NCI-H524 treated with DMSO at 0.1 percent for 48 hours (cell line): Measurements from ENCODE around the gene FAM110A.
A peak's percentile ranks its signal among the peaks of the same experiment; 100 is the strongest.
"Not testable (repeated sequence)": the region's sequence is repeated elsewhere in the genome, so short reads cannot be mapped to it uniquely, and the experiment has no call there.

ENCODE experiments used
- DNase-seq: peaks from one replicate; lab custom pipeline; 2025; lab: John Stamatoyannopoulos, UW

Gene FAM110A

DNA sequence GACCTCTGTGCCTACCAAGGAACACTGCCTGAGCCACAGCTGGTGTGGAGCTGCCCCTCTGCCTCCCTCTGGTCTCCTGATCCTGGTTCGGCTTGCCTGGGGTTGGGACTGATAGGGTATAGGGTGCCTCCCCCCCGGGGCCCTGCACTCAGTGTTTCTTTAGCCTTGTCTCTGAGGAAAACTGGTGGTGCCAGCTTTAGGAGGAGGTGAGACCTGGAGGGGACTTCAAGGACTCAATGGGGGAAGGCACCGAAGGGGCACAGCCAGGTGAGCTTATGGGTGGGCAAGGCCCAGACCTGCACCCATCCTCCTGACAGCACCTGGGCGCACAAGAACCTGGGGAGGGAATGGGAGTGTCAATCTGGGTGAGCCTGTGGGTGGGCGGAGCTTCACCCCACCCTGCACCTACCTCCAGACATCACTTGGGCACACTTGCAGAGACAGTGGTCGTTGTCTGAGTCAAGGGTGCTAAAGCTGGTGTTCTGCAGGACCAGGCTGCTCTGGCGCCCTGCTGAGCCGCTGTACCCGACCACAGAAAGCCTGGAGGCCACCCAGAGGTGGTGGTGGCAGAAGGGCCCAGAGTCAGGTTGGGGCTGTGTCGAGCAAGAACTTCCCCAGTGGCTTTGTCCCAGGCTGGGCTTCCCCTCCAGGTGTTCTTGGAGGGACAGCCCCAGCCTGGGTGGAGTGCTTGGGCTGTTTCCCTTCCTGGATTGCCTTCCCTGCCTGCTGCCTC lies 40.5 kb downstream of the FAM110A start:
- DNase-seq = no peak

DNA sequence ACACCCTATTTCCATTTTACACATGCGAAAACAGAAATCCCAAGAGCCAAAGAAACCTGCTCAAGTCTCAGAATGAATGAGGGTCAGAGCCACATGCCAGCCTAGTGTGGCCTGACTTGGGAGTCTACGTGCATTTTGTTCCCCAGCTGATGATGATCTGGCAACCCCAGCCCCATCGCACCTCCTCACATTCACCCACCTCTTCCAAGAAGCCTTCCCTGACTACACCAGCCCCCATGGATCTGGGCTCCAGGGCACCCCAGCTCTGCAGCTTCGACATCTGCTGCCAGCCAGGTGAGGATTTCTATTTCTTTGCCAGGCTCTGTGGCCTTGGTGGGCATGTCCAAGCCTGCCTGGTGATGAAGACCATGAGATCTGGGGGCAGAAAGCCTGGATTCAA lies 41.6 kb downstream of the FAM110A start:
- DNase-seq = no peak

DNA sequence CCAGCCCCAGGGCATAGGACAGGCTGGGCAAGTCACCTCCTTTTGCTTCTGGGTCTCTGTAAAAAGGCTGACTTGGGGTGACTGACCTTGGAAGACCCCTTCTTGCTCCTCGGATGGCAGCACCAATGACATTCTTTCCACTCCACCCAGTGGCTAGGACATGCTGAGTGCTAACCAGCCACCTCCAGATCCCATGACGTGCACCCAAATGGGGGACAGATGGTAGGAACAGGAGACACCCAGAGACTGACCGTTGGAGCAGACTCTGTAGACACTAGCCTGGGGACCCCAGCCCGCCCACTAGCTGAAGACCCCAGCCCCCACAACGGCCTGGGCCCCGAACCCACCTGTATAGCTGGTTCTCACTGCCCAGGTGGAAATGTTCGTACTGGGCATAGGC lies 44.3 kb downstream of the FAM110A start:
- DNase-seq = no peak

DNA sequence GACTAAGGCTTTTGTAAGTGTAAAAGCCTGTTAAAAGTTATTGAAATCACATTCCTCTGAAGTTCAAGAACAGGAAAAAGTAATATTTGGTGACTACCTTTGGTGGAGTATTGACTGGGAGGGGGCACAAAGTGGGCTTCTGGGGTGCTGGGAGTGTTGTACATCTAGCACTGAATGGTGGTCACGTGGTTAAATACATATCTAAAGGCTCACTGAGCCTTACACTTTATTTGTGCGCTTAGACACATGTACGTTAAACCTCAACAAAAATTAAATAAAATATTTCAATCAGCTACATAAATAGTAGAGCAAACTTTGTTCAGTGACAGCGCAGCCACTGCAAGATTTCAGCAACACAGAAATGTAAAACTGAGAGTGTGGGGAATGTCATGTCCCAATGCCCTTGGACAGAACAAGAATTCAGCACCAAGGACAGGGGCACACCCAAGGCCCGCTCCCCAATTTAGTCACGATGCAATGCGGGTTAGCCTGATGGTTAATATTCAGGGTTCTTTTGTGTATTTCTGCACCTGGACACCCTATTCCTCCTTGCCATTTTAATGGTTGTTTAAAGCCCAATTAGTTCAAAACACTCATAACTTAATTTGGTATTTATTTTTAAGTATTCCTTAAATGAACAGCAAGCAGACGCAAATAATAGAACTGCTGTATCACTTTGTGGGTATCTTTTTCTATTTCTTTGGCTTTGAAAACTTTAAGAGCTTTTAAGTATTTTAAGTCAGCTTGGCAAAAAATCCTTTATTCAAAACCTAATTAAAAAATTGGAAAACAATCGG lies 45.2 kb downstream of the FAM110A start:
- DNase-seq = no peak

DNA sequence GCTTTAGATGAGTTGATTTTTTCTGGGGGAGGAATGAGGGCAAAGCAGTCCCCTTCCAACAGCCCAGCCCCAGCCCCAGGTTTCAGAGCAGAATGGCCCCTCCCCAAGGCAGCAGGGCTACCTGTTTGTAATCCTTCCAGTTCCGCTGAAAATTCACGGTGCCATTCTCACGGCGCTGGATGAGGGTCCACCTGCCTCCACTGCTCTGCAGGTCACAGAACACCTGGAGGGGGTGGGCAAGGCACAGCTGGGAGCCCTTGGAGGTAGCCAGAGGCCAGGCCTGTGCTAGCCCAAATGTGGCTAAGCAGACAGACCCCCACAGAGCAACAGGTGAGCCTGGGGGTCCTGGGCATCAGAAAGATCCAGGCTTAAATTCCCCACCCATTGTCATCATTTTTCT lies 46.1 kb downstream of the FAM110A start:
- DNase-seq = no peak

DNA sequence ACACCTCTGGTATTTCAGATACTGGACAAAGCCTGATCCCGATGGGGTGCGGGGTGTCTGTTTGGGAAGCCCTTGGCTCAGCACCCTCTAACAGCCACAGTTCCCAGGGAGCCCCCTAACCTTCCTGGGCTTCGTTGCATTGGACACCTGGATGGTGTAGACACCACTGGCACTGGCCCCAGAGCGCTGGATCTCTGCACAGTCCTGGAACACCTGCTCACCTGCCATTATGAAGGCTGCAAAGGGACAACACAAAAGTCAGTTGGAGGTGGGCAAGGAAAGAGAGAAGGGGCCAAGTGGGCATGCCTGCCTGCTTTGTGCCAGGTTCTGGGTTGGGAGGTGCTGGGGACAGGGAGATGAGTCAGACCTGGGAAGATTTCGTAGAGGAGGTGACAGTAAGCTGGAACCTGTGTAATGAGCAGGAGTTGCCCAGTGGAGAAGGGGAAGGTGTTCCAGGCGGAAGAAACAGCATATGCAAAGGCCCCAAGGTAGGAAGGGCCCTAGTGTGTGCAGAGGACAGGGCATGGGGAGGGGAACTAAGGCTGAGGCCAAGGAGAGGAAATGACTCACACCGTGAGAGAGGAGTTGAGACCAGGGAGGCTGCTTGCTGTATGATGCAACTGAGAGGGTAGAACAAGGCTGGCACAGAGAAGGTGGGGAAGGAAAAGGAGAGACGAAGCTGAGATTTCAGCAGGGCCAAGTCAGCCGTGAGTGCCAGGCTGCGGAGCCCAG lies 47.7 kb downstream of the FAM110A start:
- DNase-seq = no peak

DNA sequence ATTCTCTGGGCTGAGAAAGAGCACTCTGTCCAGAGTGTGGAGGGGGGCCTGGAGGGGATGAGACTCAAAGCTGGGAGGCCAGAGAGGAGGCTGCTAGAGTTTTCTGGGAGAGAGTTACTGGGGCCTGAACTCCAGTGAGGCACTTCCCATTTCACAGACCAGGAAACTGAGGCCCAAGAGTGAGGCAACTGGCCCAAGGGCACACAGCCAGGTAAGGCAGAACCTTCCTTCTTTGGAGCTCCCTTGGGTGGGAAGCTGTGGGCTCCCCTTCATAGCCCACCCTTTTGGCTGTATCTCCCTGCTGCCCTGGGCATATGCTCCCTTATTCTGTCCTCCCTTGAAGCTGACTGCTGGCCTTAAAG lies 48.2 kb downstream of the FAM110A start:
- DNase-seq = no peak

DNA sequence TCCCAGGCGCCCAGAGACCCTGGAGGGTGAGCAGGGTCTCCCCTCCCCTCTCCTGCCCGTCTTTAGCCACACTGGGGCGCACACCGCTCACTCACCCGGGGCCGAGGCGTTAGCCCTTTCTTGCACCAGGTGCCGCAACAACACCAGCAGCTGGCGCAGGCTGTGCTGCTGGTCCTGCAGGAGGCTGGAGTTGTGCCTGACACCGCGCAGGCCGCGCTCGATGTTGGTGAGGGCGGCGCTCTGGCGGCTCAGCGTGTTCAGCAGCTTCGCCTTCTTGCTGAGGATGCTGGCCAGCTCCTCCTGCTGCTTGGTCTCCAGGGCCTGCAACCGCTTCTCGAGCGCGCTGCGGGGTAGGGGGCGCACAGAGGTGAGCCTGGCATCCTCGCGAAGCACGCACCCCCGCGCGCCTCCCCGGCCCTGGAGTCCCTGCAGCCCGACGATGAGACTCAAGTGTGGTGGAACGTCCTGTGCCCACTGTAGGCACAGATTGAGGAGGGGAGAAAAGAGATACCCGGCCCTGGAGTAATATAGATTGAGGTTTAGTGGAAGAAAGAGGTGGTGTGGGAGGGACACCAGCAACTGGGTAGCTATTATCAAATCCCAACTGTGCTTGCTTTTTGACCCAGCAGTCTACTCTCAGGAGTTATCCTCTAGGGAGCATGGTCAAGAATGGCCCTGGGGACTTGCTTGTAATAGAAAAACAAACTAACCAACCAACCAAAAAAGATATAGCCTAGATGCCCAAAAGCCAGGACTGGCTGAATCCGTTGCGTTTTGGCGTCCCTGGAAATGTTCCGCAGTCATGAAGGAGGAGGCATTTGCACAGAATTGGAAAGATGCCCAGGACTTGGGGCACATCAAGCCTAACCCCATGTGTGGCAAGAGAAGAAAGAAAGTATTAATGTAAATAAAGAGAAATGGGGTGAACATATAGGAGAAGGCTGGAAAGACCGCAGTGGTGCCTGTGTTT lies 51.8 kb downstream of the FAM110A start:
- DNase-seq = peak; percentile 20

DNA sequence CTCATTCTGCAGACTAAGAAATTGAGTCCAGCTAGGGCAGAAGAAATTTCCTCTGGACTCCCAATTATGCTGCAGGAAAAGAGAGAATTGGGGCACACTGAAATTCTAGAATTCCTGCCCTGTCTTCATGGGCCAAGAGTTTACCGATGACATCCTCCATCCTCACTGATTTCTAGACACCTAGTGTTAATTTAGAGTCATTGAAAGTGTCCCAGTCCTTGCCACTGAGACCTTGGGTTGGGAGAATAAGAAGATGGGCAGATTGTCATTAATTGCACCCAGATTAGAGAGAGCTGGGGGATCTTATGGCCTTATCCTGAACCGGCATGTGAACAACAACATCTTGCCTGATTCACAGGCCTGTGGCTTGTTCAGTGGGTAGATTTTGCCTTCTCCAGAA lies 53.6 kb downstream of the FAM110A start:
- no peak for DNase-seq

DNA sequence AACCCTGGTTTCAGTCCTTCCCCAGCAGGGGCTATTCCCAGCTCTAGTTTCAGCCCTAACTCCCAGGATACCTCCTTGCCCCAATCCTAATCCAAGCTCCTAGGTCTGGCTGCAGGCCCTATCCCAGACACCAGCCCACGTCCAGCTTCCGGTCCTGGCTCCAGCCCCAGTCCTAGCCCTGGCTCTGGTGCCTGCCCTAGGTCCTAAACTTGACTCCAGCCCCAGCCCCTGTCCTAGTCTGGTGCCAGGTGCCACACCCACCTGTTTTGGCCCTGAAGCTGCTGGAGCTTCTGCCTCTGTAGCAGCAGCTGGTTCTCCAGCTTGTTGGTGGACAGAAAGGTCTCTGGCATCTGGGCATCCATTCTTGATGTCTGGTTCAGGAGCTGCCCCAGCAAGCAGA lies 54.5 kb downstream of the FAM110A start:
- DNase-seq = no peak

DNA sequence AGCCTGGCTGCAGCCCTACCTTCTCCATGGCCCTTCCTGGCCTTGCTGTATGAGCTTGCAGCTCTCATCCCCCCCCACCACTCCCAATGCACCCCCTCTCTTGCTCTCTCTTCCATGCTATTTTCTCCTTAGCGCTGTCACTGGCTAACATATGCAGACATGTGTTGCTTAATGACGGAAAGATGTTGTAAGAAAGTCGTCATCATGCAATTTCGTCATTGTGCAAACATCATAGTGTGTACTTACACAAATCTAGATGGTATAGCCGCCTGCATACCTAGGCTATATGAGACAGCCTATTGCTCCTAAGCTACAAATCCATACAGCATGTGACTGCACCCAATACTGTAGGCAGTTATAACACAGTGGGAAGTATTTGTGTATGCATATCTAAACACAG lies 55.6 kb downstream of the FAM110A start:
- no peak for DNase-seq

DNA sequence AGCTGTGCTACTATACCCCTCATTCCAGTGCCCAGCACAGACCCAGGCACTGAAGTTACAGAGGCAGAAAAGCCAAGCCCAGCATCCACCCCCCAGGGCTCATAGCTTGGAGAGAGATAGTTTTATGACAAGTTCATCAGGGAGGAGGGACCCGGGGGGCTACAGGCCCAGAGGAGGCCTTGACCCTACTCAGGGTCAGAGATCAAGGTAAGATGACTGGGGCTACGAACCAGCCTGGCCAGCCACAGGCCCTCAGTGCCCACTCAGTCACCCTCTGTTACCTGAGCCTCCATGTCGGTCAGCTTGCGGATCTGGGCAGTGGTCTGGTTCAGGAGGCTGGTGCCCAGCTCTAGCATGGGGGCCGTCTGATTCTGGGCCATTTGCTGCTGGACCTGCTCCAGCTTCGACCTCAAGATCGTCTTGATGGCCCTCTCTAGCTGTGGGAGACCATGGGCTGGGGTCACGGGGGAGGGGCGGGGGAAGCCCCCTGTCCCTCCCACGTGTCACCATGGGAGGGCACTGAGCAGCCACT lies 56.5 kb downstream of the FAM110A start:
- DNase-seq = no peak

DNA sequence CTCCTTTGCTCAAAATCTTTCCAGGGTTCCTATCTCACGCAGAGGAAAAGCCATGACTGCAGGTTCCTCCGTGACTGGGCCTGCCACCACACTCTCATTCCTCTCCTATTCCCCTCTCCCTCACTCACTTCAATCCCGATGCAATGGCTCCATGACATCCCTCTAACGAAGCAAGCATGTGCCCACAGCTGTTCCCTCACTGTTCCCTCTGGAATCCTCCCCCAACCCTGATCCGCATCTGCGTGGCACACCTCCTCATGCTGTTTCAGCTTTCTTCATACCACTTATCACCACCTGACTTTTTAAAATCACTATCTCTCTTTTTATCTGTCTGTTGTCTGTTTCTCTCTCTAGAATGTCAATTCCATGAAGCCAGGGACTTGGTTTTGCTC lies 57.1 kb downstream of the FAM110A start:
- DNase-seq = no peak

DNA sequence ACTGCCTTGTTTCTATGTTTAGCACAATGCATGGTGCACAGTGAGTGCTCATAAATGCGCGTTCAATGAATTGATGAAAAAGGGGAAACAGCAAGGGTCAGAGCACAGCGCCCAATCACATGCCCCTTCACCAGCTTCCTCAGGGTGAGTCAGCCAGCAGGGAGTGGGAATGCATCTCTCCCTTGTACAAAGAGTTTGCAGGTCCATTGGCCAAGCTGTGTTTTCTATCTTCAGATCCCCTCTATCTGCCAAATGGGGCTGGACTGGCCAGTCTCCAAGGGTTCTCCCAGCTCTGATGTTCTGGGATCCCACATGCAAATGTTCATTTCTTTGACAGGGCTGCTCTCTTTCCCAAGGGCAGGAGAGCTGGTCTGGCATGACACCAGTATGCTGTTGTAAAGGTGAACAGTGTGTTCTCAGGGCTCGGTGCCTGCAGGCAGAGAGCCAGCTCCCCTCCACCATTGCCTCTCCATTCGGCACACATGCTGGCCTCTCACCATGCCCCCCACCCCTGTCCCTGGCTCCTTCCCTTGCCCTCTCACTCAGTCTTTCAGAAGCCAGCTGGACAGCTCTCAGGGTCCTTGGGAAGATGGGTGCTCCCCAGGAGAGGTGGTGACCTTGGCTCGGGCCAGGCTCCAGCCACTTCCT lies 57.7 kb downstream of the FAM110A start:
- no peak for DNase-seq

DNA sequence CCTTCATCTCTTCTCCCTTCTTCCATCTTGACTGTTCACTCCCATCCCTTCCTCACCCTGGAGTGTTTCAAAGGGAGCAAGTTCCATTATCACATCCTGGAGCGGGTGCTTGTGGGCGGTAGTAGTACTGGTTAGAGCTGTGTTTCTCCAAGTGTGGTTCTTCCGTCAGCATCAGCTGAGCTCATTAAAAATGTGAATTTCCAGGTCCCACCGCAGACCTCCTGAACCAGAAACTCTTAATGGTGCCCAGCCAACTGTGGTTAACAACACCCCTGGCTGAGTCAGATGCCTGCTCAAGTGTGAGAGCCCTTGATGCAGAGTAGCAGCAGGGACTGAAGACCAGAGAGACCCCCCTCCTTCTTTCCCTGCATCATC lies 58.2 kb downstream of the FAM110A start:
- DNase-seq = no peak

DNA sequence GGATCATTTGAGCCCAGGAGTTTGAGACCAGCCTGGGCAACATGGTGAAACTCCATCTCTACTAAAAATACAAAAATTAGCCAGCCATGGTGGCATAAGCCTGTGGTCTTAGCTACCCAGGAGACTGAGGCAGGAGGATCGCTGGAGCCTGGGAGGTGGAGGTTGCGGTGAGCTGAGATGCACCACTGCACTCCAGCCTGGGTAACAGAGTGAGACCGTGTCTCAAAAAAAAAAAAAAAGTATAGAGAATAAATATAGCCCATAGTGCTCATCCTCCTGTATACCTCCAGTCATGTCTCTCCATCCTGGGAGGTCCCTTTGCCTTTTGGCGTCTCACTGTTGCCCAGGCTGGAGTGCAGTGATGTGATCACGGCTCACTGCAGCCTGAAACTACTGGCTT lies 58.9 kb downstream of the FAM110A start:
- not testable (repeated sequence) for DNase-seq
